PFSK-1 (cell line): Measurements from ENCODE around the gene LRRFIP2.

Source experiments
- FOXP2 ChIP-seq: optimal IDR thresholded peaks from 2 replicates; pipeline ENCODE3; 2011; ENCODE audit warnings: borderline replicate concordance, control low read depth, inconsistent platforms; ENCODE audit not compliant: insufficient read depth; ENCODE audit errors: extremely low read length, extremely low read depth
- POLR2AphosphoS5 ChIP-seq: IDR thresholded peaks from 2 replicates; pipeline ENCODE4 v1.6.1; 2012; ENCODE audit warnings: low read depth, mild to moderate bottlenecking, control low read depth, low read length, moderate library complexity
- SIN3A ChIP-seq: IDR thresholded peaks from 2 replicates; pipeline ENCODE4 v1.6.1; 2012; ENCODE audit warnings: mild to moderate bottlenecking, low read length, moderate library complexity, borderline replicate concordance; ENCODE audit not compliant: insufficient read depth
- TAF1 ChIP-seq: IDR thresholded peaks from 2 replicates; pipeline ENCODE4 v1.6.1; 2012; ENCODE audit warnings: low read length, control low read depth, borderline replicate concordance; ENCODE audit not compliant: insufficient read depth
- TF ChIP-seq, protein P1 (sequence below), 2 experiments: IDR thresholded peaks; 2 replicates each; pipeline versions ENCODE4 v1.6.1 to v1.8.0; 2011 to 2012; ENCODE audit warnings: low read depth in 2 of 2, low read length in 2 of 2, control low read depth in 1 of 2, inconsistent platforms in 1 of 2, mild to moderate bottlenecking in 1 of 2, moderate library complexity in 1 of 2; ENCODE audit not compliant: insufficient read depth in 1 of 2

LRRFIP2 gene

DNA sequence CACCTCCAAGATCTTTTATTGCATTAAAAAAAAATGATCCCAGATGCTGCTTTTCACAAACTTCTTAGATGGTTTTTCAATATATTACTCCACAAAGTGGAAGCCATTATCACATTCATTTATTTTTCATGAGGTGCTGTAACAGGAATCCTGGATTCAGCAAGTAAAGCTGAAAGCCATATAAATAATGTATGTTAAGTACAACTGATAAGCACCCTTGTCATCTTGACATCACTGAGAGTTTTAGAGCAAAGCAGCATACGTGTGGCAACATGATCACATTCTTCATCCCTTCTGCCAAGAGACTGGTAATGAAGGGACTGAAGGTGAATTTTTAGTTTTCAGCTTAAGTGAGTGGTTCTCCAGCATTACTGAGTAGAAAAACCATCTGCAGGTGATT lies 44.9 kb upstream of the LRRFIP2 start:
- TF ChIP-seq POLR2AphosphoS5 (no peak), SIN3A (no peak), FOXP2 (no peak), TAF1 (no peak)
- TF ChIP-seq, protein P1, sequence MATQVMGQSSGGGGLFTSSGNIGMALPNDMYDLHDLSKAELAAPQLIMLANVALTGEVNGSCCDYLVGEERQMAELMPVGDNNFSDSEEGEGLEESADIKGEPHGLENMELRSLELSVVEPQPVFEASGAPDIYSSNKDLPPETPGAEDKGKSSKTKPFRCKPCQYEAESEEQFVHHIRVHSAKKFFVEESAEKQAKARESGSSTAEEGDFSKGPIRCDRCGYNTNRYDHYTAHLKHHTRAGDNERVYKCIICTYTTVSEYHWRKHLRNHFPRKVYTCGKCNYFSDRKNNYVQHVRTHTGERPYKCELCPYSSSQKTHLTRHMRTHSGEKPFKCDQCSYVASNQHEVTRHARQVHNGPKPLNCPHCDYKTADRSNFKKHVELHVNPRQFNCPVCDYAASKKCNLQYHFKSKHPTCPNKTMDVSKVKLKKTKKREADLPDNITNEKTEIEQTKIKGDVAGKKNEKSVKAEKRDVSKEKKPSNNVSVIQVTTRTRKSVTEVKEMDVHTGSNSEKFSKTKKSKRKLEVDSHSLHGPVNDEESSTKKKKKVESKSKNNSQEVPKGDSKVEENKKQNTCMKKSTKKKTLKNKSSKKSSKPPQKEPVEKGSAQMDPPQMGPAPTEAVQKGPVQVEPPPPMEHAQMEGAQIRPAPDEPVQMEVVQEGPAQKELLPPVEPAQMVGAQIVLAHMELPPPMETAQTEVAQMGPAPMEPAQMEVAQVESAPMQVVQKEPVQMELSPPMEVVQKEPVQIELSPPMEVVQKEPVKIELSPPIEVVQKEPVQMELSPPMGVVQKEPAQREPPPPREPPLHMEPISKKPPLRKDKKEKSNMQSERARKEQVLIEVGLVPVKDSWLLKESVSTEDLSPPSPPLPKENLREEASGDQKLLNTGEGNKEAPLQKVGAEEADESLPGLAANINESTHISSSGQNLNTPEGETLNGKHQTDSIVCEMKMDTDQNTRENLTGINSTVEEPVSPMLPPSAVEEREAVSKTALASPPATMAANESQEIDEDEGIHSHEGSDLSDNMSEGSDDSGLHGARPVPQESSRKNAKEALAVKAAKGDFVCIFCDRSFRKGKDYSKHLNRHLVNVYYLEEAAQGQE (IDR thresholded peaks at IDR 0.05; ENCODE audit: insufficient read depth in 1 of 2, low read depth in 2 of 2, low read length in 2 of 2): no peak

GRCh38 chr3:37218206-37218605 lies 43.8 kb upstream of the LRRFIP2 start:
- TF ChIP-seq, protein P1 (IDR thresholded peaks at IDR 0.05; ENCODE audit: insufficient read depth in 1 of 2, low read depth in 2 of 2, low read length in 2 of 2): no peak
- TF ChIP-seq TAF1 (no peak), POLR2AphosphoS5 (no peak), FOXP2 (no peak), SIN3A (no peak)

- TF ChIP-seq FOXP2 (no peak), TAF1 (no peak), POLR2AphosphoS5 (no peak), SIN3A (no peak)
- TF ChIP-seq, protein P1 (IDR thresholded peaks at IDR 0.05; ENCODE audit: insufficient read depth in 1 of 2, low read depth in 2 of 2, low read length in 2 of 2): no peak
These were observed 42.9 kb upstream of the LRRFIP2 start for GRCh38 chr3:37217098-37217849.

DNA sequence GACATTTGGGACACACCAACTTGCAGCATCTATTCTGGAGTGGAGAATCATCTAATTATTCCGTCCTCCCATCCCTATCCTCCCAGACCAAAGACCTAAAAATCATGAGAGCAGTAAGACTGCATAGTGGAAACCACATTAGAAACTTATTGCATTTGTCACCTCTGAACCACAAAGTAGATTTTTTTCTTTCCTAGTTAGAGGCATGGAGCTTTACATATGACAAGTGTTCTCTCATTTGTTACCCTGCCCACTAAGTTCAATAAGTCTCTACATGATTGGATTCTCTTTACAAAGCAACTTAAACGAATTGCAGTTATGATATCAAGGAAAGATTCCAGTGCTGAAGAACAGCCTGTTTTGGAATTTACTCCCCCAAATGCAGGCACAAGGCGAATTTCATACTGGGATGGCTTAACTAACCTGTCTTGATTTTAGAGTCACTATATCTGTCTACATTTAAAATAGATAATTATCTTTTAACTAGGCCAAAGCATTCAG lies 42.3 kb upstream of the LRRFIP2 start:
- TF ChIP-seq SIN3A (no peak), FOXP2 (no peak)
- TF ChIP-seq, protein P1 (IDR thresholded peaks at IDR 0.05; ENCODE audit: insufficient read depth in 1 of 2, low read depth in 2 of 2, low read length in 2 of 2): no peak

- no peak for TF ChIP-seq FOXP2
- TF ChIP-seq POLR2AphosphoS5: no peak
- TF ChIP-seq SIN3A: no peak
- TF ChIP-seq, protein P1 (IDR thresholded peaks at IDR 0.05; ENCODE audit: insufficient read depth in 1 of 2, low read depth in 2 of 2, low read length in 2 of 2): no peak
- TF ChIP-seq TAF1: no peak
These were observed 39.7 kb upstream of the LRRFIP2 start for GRCh38 chr3:37214076-37214475.
